ENCODE measurements around the gene COX14. TPM values are rescaled to one million over a fixed set of nuclear protein-coding genes. Genes with fewer than 3 reads are reported as not detected.

Gene COX14
- total RNA-seq, 2 donors from 2014 or later: 44.7 to 54.3 TPM

DNA sequence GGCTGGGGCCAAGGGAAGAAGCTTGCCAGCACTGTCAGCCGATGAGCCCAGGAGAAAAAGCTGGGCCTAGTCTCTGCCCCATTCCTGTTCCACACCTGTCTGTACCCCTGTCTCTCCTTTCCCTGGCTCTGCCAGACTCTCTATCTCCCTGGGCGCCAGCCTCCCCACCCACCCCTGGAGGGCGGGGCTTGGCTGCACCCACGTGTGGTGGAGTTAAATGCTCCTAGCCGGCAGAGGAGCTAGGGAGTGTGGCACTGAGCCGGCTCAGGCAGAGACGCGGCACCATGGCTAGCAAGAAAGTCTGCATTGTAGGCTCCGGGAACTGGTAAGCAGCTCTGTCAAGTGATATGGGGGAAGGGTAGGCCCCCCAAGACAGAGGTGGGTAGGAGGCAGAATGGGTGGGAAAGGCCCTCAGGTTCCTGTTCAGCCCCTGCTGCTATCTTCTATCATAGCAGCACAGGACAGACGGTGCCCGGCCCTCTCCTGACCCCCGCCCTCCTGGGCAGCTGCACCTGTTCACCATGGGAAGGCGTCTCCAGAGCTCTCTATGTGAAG lies 8.2 kb upstream of the COX14 start, which contains the start of gene GPD1:
Gene GPD1, plus strand, starts transcription at position 242 of the 555 bp plus-strand sequence. Its CDS starts 43 bp downstream, at position 285.
- intact Hi-C loops (cut with DNase I): no loop called here
- DNase-seq (ENCODE audit: low spot score): peak; percentile 80

GRCh38 chr12:50104417-50105366 lies 7.3 kb upstream of the COX14 start:
- DNase-seq (ENCODE audit: low spot score): peak; percentile 78
- intact Hi-C loops (cut with DNase I): no loop called here

- DNase-seq (ENCODE audit: low spot score): peak; percentile 63
- intact Hi-C loops (cut with DNase I): no loop called here
Measured at GRCh38 chr12:50105913-50106450, 6.1 kb upstream of the COX14 start.

DNA sequence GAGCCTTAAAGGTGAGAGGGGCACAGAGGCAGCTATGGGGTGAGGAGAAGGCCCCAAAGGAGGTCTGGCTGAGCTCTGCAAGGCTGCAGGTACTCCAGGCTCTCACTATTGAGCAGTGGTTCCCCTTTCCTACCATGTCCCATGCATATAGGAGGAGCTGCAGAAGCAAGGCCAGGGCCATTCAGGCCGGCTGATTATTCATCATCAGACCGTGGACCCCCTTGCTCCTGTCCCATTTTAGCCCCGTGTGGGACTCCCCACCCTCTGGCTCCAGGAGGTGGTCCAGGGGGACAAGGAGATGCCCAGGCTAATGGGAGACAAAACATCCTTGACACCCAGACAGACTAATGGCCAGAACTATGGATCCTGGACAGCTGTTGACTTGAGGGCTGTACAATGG lies 5.1 kb upstream of the COX14 start:
- intact Hi-C loops (cut with DNase I): no loop called here
- peak; percentile 59 for DNase-seq (ENCODE audit: low spot score)

DNA sequence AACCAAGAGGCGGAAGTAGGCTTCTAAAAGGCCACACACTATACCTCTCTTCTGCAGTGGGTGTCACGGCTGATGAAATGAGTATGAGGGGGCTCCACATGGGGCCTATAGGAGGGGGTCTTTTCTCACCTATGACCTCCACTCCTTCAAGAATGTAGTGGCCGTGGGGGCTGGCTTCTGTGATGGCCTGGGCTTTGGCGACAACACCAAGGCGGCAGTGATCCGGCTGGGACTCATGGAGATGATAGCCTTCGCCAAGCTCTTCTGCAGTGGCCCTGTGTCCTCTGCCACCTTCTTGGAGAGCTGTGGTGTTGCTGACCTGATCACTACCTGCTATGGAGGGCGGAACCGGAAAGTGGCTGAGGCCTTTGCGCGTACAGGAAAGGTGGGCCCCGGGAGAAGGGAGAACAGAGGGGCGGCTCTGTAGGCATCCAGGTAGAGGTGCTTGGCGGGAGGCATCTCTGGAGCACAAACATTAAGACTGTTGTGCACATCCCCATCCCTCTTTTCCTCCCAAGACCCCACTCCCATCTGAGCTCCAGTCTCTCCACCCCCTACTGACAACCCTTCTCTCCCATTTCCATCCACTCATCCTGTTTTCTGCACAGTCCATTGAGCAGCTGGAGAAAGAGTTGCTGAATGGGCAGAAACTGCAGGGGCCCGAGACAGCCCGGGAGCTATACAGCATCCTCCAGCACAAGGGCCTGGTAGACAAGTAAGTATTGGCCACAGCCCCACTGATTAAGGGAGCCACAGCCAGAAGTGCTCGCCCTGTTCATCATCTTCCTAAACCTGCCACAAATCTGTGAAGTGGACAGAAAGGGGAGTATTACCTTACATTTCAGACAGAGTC lies 4.4 kb upstream of the COX14 start:
- peak; percentile 67 for DNase-seq (ENCODE audit: low spot score)
- intact Hi-C loops (cut with DNase I): no loop called here

- intact Hi-C loops (cut with DNase I): no loop called here
- peak; percentile 66 for DNase-seq (ENCODE audit: low spot score)
Measured at GRCh38 chr12:50109319-50109718, 2.7 kb upstream of the COX14 start.

- intact Hi-C loops (cut with DNase I): no loop called here
- peak; percentile 78 for DNase-seq (ENCODE audit: low spot score)
Measured at GRCh38 chr12:50110127-50110761, 1.8 kb upstream of the COX14 start.

- DNase-seq (ENCODE audit: low spot score): peak; percentile 82
Measured at GRCh38 chr12:50110762-50111351, 1.2 kb upstream of the COX14 start.

GRCh38 chr12:50111395-50111692 lies 692 bp upstream of the COX14 start:
- intact Hi-C loops (cut with DNase I): no loop called here
- DNase-seq (ENCODE audit: low spot score): no peak

More at GRCh38 chr12:50110762-50111351, 1.2 kb upstream of the COX14 start:
- intact Hi-C loops (cut with DNase I): no loop called here

DNA sequence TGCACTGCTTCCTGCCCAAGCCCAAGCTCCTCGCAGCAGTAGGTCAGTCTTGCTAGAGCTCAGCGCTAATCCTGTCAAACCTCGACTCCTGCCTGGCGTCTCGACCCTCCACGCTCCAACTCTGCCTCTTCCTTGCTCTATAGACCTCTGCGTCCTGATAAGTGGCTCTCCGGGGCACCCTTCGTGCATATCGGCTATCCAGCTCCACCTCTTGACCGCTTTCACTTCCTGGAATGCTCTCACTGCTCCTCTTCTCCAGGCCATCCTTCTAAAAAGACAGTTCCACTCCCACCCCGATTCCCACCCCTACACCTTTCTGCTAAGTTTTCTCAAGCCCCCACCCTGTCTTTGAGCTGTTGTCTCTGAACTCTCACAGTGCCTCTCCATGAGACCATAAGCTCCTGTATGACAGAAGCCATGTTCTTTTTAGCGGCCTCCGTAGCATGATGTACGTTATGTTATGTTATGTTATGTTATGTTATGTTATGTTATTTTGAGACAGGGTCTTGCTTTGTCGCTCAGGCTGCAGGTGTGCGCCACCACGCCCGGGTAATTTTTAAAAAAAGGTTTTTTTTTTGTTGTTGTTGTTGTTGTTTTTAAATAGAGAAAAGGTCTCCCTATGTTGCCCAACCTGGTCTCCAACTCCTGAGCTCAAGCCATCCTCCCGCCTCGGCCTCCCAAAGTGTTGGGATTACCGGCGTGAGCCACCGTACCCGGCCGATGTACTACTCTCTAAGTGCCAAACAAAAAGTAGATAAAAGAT lies 601 bp downstream of the COX14 start:
- peak; percentile 66 for DNase-seq (ENCODE audit: low spot score)
- intact Hi-C loops (cut with DNase I): no loop called here

GRCh38 chr12:50117057-50117622 lies 5.1 kb downstream of the COX14 start:
- intact Hi-C loops (cut with DNase I): no loop called here
- peak; percentile 49 for DNase-seq (ENCODE audit: low spot score)

DNA sequence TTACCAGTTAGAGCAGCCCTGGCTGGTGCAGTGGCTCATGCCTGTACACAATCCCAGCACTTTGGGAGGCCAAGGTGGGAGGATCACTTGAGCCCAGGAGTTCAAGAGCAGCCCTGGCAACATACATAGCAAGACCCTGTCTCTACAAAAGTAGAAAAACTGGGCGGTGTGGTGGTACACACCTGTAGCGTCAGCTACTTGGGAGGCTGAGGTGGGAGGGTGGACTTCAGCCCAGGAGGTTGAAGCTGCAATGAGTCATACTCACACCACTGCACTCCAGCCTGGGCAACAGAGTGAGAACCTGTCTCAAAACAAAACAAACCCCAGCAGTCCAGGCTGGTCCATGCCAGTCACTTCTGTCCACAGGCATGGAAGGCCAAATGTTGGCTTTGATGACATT lies 7.4 kb downstream of the COX14 start:
- intact Hi-C loops (cut with DNase I): no loop called here
- DNase-seq (ENCODE audit: low spot score): no peak

DNA sequence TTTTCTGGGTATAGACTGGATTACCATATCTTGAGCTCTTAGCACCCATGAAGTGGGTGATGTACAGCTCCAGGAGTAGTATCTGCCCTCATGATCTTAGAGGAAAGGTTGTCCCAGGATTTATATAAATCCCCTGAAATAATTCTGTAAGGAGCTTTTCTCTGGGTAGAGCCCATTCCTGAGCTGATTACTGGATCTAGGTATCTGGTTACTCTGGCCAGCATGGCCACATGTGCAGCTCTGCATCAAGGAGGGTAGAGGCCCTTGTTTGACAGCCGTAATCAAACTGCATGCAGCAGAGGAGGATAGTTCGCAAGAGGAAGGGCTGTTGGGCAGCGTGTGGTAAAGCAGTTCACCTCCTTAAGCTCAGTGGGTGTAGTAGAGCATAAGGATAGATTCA lies 8.5 kb downstream of the COX14 start:
- intact Hi-C loops (cut with DNase I): no loop called here

DNA sequence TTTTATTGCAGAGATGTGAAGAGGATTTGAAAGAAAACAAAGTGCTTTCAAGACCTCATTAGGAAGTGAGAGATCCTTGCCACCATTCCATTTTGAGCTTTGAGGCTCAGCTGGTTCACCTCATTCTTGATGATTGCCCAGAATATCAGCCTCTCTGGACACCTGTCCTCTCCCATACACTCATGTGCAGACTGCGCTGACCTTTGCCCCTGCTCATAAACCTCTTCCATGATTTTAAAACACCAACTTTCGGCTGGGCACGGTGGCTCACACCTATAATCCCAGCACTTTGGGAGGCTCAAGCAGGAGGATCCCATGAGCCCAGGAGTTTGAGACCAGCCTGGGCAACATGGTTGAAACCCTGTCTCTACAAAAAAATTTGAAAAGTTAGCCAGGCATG lies 8.9 kb downstream of the COX14 start:
- intact Hi-C loops (cut with DNase I): no loop called here
- no peak for DNase-seq (ENCODE audit: low spot score)

More for the DNA sequence above, 8.5 kb downstream of the COX14 start:
- no peak for DNase-seq (ENCODE audit: low spot score)

DNA sequence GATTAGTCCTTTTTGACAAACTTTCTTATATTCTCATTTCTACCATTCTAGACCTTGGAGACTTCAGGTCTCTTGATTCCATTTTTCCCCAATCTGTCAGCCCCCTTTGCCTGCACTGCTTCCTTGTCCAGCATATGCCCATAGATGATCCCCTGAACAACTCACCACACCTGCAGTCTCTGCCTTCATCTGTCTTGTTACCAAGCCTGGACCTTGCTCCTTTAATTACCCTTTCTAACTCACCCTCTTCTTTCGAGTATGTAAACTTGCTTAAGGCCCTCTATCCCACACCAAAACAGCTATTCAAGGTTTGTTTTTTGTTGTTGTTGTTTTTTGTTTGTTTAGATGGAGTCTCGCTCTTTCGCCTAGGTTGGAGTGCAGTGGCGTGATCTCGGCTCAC lies 9.6 kb downstream of the COX14 start:
- intact Hi-C loops (cut with DNase I): no loop called here
- DNase-seq (ENCODE audit: low spot score): no peak

GRCh38 chr12:50123203-50123602 lies 11.2 kb downstream of the COX14 start:
- intact Hi-C loops (cut with DNase I): no loop called here
- no peak for DNase-seq (ENCODE audit: low spot score)

- no peak for DNase-seq (ENCODE audit: low spot score)
- intact Hi-C loops (cut with DNase I): no loop called here
Measured at GRCh38 chr12:50127546-50127945, 15.5 kb downstream of the COX14 start.

GRCh38 chr12:50129290-50129689 lies 17.3 kb downstream of the COX14 start:
- DNase-seq (ENCODE audit: low spot score): no peak

More at GRCh38 chr12:50129290-50129689, 17.3 kb downstream of the COX14 start:
- intact Hi-C loops (cut with DNase I): no loop called here

Measured in posterior vena cava (tissue), 2 donors.